Mesothelial cell of epicardium (in vitro differentiated cells): ENCODE data around the gene PIM2. TPM values are rescaled to one million over a fixed set of nuclear protein-coding genes. Genes with fewer than 3 reads are reported as not detected.

ENCODE experiments used
- DNase-seq, 2 experiments: peaks; one replicate each; pipeline ENCODE4 v3.0.0; 2021; ENCODE audit warnings: low spot score in 2 of 2; ENCODE audit not compliant: unreplicated experiment in 2 of 2
- H3K27ac Mint-ChIP-seq: 2 replicates; pipeline ENCODE4 v1.8.0; 2021; ENCODE audit warnings: mixed read lengths
- H3K27me3 Mint-ChIP-seq: 2 replicates; pipeline ENCODE4 v1.8.0; 2021; ENCODE audit warnings: low read depth, mixed read lengths
- H3K36me3 Mint-ChIP-seq: 2 replicates; pipeline ENCODE4 v1.8.0; 2021; ENCODE audit warnings: mixed read lengths
- H3K4me1 Mint-ChIP-seq: 2 replicates; pipeline ENCODE4 v1.8.0; 2021; ENCODE audit warnings: mixed read lengths
- H3K4me3 Mint-ChIP-seq: 2 replicates; pipeline ENCODE4 v1.8.0; 2021; ENCODE audit warnings: mild to moderate bottlenecking, moderate library complexity, mixed read lengths
- H3K9me3 Mint-ChIP-seq: 2 replicates; pipeline ENCODE4 v1.8.0; 2021; ENCODE audit warnings: mixed read lengths
- total RNA-seq: library from RNA; stranded (reverse); gene quantifications from 3 replicates; pipeline ENCODE4 v1.2.1, GENCODE V29; 2021
- TF ChIP-seq, protein P1 (sequence below): fragments of 200-600 bp; sonication (generic); IDR thresholded peaks from one replicate; pipeline ENCODE4 v1.5.0; 2021; ENCODE audit warnings: antibody characterized with exemption; ENCODE audit not compliant: unreplicated experiment

PIM2 gene
- total RNA-seq, 1 donor from 2014 or later = 10.3 TPM

DNA sequence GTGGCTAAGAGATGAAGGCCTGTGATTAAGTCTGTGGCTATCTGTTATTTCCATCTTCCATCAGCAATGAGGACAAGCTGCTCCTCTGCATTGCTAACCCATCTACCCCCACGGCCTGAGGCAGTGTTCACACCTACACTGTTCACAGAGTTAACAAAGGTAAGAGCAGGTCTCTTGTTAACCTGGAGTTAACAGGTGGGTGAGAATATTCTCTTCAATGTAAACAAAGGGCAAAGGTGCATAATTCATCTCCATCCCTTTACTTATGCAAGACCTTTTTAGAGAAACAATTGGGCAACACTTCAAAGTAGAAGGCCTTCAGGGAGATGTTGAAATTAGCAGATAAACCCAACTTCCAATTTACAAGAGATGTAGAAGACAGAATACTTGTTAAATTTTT, 10.2 kb downstream of the PIM2 start:
- Mint-ChIP-seq H3K36me3 (peaks cover 10% of the 10 kb centered on the region), H3K9me3 (peaks cover 3% of the 10 kb centered on the region), H3K27me3 (no peaks in the 10 kb centered on the region), H3K4me3 (no peak overlapping the region), H3K4me1 (peaks cover 15% of the 10 kb centered on the region), H3K27ac (no peak overlapping the region)
- no peak for DNase-seq
- TF ChIP-seq, protein P1, sequence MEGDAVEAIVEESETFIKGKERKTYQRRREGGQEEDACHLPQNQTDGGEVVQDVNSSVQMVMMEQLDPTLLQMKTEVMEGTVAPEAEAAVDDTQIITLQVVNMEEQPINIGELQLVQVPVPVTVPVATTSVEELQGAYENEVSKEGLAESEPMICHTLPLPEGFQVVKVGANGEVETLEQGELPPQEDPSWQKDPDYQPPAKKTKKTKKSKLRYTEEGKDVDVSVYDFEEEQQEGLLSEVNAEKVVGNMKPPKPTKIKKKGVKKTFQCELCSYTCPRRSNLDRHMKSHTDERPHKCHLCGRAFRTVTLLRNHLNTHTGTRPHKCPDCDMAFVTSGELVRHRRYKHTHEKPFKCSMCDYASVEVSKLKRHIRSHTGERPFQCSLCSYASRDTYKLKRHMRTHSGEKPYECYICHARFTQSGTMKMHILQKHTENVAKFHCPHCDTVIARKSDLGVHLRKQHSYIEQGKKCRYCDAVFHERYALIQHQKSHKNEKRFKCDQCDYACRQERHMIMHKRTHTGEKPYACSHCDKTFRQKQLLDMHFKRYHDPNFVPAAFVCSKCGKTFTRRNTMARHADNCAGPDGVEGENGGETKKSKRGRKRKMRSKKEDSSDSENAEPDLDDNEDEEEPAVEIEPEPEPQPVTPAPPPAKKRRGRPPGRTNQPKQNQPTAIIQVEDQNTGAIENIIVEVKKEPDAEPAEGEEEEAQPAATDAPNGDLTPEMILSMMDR = no peak

DNA sequence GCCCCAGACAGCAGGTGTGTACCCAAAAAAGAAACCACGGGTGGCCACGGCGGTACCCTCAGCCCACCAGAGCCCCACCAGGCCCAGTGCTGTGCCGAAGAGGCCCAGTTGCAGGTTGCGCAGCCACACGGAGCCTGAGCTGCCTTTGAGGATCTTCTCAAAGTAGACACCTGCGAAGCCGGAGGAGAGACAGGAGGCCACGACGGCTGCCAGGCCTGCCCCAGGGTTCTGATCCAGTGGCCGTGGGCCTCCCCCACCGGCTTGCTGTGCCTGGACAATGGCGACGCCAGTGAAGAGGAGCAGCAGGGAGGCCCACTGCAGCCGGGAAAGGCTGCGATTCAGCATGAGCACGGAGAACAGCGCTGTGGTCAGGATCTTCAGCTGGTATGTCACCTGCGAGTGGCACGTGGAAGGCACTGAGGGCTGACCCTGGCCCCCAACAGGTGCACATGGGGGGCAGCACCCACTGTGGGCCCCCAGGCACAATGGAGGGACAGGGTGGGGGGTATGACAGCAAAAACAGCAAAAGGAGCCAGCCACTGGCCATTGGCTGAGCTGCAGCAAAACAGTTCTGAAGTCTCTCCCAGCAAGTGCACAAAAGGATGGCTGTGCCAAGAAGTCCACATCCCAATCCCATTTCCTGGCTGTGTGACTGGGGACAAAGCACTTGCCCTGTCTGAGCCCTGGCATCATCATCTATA, 13.6 kb downstream of the PIM2 start:
- no peak overlapping the region for H3K4me3 Mint-ChIP-seq
- H3K9me3 Mint-ChIP-seq = peaks cover 3% of the 10 kb centered on the region
- TF ChIP-seq, protein P1 = no peak
- H3K27ac Mint-ChIP-seq = no peak overlapping the region
- no peaks in the 10 kb centered on the region for H3K27me3 Mint-ChIP-seq
- peaks cover 19% of the 10 kb centered on the region for H3K36me3 Mint-ChIP-seq
- no peak for DNase-seq
- H3K4me1 Mint-ChIP-seq = peaks cover 1% of the 10 kb centered on the region

DNA sequence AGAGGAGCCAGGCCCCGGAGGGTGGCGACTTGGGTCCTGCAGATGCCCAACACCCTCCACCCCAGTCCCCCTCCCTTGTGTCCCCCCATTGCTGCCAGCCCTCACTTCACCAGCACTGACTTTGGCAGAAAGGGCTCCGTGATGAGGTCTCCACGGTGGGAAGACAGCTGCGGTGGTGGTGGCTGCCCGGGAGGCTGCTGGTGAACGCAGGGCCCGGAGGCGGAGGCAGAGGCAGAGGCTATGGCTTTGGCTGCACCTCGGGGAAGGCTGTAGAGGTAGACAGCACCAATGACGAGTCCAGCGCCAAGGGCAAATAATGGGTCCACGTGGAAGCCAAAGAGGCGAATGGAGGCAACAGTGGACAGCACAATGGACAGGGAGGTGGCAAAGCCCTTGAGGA, 14.2 kb downstream of the PIM2 start:
- H3K27me3 Mint-ChIP-seq = no peaks in the 10 kb centered on the region
- peaks cover 19% of the 10 kb centered on the region for H3K36me3 Mint-ChIP-seq
- H3K4me3 Mint-ChIP-seq = no peak overlapping the region
- peaks cover 3% of the 10 kb centered on the region for H3K9me3 Mint-ChIP-seq
- DNase-seq = no peak
- TF ChIP-seq, protein P1 = no peak
- H3K27ac Mint-ChIP-seq = no peak overlapping the region
- H3K4me1 Mint-ChIP-seq = no peaks in the 10 kb centered on the region

DNA sequence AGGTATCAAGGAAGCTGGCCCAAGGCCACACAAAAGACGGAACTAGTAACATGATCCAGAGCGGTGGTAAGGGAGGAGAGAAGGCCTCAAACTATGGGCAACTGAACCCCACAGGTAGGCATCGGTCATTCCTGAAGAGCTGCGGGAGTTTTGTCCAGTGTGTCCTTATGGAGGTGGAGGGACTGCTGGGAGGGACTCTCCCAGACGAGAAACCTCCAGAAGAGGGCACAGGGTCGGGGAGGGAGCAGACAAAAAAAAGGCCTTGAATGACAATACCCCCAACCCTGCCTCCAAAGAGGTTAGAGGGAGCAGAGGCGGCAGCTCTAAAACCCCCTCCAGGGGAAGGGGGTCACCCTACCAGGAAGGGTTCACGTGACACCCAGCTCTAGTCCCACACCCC, 14.6 kb downstream of the PIM2 start:
- H3K4me1 Mint-ChIP-seq = no peaks in the 10 kb centered on the region
- peaks cover 3% of the 10 kb centered on the region for H3K9me3 Mint-ChIP-seq
- H3K27ac Mint-ChIP-seq = no peak overlapping the region
- no peaks in the 10 kb centered on the region for H3K27me3 Mint-ChIP-seq
- no peak overlapping the region for H3K4me3 Mint-ChIP-seq
- no peak for DNase-seq
- peaks cover 19% of the 10 kb centered on the region for H3K36me3 Mint-ChIP-seq
- TF ChIP-seq, protein P1 = no peak

DNA sequence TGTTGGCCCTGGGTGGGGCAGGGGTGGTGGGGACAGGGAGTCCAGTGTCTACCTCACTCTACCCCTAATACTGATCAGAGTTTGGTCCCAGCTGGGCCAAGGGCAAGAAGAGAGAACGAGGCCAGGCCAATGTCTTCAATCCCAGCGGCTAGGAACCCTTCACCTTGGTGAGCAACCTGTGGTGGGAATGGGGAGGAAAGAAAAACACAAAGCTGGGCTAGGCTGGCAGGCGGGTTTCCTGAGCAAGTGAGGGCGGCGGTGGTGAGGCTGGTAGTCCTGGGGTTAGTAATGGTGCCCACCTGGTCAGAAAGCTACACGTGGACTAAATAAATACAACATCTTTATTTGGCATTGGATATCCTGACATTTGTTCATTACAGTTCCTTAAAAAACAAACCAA, 15.5 kb downstream of the PIM2 start:
- Mint-ChIP-seq H3K4me1 (peaks cover 3% of the 10 kb centered on the region), H3K27ac (no peak overlapping the region), H3K36me3 (peaks cover 16% of the 10 kb centered on the region), H3K9me3 (no peaks in the 10 kb centered on the region), H3K4me3 (no peak overlapping the region), H3K27me3 (no peaks in the 10 kb centered on the region)
- TF ChIP-seq, protein P1 = no peak
- DNase-seq = no peak
